ENCODE data around the gene NCAPD3. TPM values are rescaled to one million over a fixed set of nuclear protein-coding genes. Genes with fewer than 3 reads are reported as not detected.

NCAPD3 gene
- total and polyA plus RNA-seq, 2 donors (not counting 1 experiment from before 2014, with no cell fraction given): 12.9 to 32.2 TPM

DNA sequence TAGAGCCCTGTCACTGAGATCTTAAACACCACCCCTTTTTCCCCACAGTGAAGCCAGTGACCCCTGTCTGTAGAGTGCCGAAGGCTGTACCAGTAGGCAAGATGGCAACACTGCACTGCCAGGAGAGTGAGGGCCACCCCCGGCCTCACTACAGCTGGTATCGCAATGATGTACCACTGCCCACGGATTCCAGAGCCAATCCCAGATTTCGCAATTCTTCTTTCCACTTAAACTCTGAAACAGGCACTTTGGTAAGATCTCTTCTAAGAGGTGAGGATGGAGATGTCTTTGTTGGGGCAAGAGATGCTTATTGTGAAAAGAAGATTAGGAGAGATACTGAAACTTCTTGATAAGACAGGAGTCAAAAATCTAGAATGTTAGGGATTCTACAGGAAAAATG is 79.0 kb downstream of the NCAPD3 start:
- peaks cover 0 to 22% of the 10 kb centered on the region in 2 experiments for H3K36me3 ChIP-seq (replicated peaks in 1 of 2; ENCODE audit: control extremely low read depth in 1 of 2, control insufficient read depth in 1 of 2, extremely low read depth in 1 of 2, insufficient read depth in 2 of 2, low read length in 1 of 2)
- H4K20me1 ChIP-seq (ENCODE audit: control insufficient read depth, insufficient read depth, low read length, poor library complexity, severe bottlenecking): no peaks in the 10 kb centered on the region
- Mint-ChIP-seq H3K4me3 (no peak overlapping the region), H3K9me3 (ENCODE audit: insufficient read depth) (no peaks in the 10 kb centered on the region), H3K27ac (no peak overlapping the region), H3K27me3 (no peaks in the 10 kb centered on the region), H3K4me1 (no peaks in the 10 kb centered on the region)
- no peaks in the 10 kb centered on the region for H3K4me1 ChIP-seq (ENCODE audit: control insufficient read depth in 2 of 2, insufficient read depth in 2 of 2, low read length in 2 of 2)
- intact Hi-C loops (cut with micrococcal nuclease): no loop called here
- 100% methylated on average over 4 of the region's 5 CpGs for WGBS (ENCODE audit: insufficient coverage)
- DNase-seq: no peak
- ChIA-PET POLR2A (no interaction called here), CTCF (interaction anchor here (1.5 kb wide), 1 partner anchor 94 kb away, joined by 4 read pairs; no protein-coding TSS in a partner anchor)
- H3K4me3 ChIP-seq (ENCODE audit: control extremely low read depth in 1 of 5, extremely low read depth in 1 of 5, insufficient read depth in 1 of 5, low read depth in 2 of 5, low read length in 4 of 5): no peak overlapping the region
- no peak overlapping the region for H3K4me2 ChIP-seq (replicated peaks; ENCODE audit: low read depth, low read length, poor library complexity, severe bottlenecking)
- no peak for ATAC-seq (ENCODE audit: low read depth)
- H3K27me3 ChIP-seq (replicated peaks in 1 of 4; ENCODE audit: control extremely low read depth in 1 of 4, control insufficient read depth in 3 of 4, insufficient read depth in 4 of 4, low read length in 3 of 4): no peaks in the 10 kb centered on the region
- H3K9me3 ChIP-seq (ENCODE audit: control extremely low read depth in 1 of 3, control insufficient read depth in 2 of 3, insufficient read depth in 1 of 3, low read length in 2 of 3): no peaks in the 10 kb centered on the region
- no peak for TF ChIP-seq EZH2 (IDR thresholded peaks at IDR 0.05; ENCODE audit: borderline replicate concordance, insufficient read depth, low read depth, low read length, poor library complexity, severe bottlenecking)
- TF ChIP-seq, protein P1, sequence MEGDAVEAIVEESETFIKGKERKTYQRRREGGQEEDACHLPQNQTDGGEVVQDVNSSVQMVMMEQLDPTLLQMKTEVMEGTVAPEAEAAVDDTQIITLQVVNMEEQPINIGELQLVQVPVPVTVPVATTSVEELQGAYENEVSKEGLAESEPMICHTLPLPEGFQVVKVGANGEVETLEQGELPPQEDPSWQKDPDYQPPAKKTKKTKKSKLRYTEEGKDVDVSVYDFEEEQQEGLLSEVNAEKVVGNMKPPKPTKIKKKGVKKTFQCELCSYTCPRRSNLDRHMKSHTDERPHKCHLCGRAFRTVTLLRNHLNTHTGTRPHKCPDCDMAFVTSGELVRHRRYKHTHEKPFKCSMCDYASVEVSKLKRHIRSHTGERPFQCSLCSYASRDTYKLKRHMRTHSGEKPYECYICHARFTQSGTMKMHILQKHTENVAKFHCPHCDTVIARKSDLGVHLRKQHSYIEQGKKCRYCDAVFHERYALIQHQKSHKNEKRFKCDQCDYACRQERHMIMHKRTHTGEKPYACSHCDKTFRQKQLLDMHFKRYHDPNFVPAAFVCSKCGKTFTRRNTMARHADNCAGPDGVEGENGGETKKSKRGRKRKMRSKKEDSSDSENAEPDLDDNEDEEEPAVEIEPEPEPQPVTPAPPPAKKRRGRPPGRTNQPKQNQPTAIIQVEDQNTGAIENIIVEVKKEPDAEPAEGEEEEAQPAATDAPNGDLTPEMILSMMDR (IDR thresholded peaks at IDR 0.05): no peak
- no peak overlapping the region for H2AFZ ChIP-seq (ENCODE audit: insufficient read depth, low read depth, low read length, poor library complexity, severe bottlenecking)
- H3K79me2 ChIP-seq (ENCODE audit: control insufficient read depth, insufficient read depth, low read length): no peaks in the 10 kb centered on the region
- no peak overlapping the region for H3K27ac ChIP-seq (ENCODE audit: low read length in 2 of 2)
- no peak overlapping the region for H3K9ac ChIP-seq (ENCODE audit: low read length)

DNA sequence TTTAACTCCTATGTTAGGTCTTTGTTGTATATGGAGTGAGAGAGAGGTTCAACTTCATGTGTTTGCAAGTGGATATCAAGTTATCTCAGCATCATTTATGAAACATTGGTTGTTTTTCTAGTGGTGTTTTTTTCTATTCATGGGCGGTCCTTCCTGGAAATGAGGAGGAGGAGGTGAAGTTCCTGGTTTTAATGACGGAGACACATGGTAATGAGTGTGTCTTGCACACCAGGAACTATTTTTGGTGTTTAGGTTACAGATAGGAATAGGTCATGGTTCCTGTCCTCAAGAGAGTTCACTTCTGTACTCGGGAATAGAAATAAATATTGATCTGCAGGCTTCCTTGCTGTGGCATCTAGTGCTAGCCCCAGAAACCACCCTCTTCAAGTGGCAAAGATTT is 80.0 kb downstream of the NCAPD3 start:
- no peak overlapping the region for H3K4me2 ChIP-seq (replicated peaks; ENCODE audit: low read depth, low read length, poor library complexity, severe bottlenecking)
- no peaks in the 10 kb centered on the region for H3K4me1 ChIP-seq (ENCODE audit: control insufficient read depth in 2 of 2, insufficient read depth in 2 of 2, low read length in 2 of 2)
- no peak for DNase-seq
- H3K36me3 ChIP-seq (replicated peaks in 1 of 2; ENCODE audit: control extremely low read depth in 1 of 2, control insufficient read depth in 1 of 2, extremely low read depth in 1 of 2, insufficient read depth in 2 of 2, low read length in 1 of 2): peaks cover 0 to 13% of the 10 kb centered on the region in 2 experiments
- ChIA-PET POLR2A (no interaction called here), CTCF (interaction anchor here (1.5 kb wide), 1 partner anchor 93 kb away, joined by 4 read pairs; no protein-coding TSS in a partner anchor)
- H2AFZ ChIP-seq (ENCODE audit: insufficient read depth, low read depth, low read length, poor library complexity, severe bottlenecking): no peak overlapping the region
- no peak overlapping the region for H3K4me3 ChIP-seq (ENCODE audit: control extremely low read depth in 1 of 5, extremely low read depth in 1 of 5, insufficient read depth in 1 of 5, low read depth in 2 of 5, low read length in 4 of 5)
- intact Hi-C loops (cut with micrococcal nuclease): no loop called here
- Mint-ChIP-seq H3K9me3 (ENCODE audit: insufficient read depth) (no peaks in the 10 kb centered on the region), H3K27me3 (no peaks in the 10 kb centered on the region), H3K4me3 (no peak overlapping the region), H3K27ac (no peak overlapping the region), H3K4me1 (no peaks in the 10 kb centered on the region)
- no peaks in the 10 kb centered on the region for H3K79me2 ChIP-seq (ENCODE audit: control insufficient read depth, insufficient read depth, low read length)
- H3K9ac ChIP-seq (ENCODE audit: low read length): no peak overlapping the region
- no peak overlapping the region for H3K27ac ChIP-seq (ENCODE audit: low read length in 2 of 2)
- no peaks in the 10 kb centered on the region for H3K9me3 ChIP-seq (ENCODE audit: control extremely low read depth in 1 of 3, control insufficient read depth in 2 of 3, insufficient read depth in 1 of 3, low read length in 2 of 3)
- H3K27me3 ChIP-seq (replicated peaks in 1 of 4; ENCODE audit: control extremely low read depth in 1 of 4, control insufficient read depth in 3 of 4, insufficient read depth in 4 of 4, low read length in 3 of 4): no peaks in the 10 kb centered on the region
- 93% methylated on average over 3 of the region's 3 CpGs for WGBS (ENCODE audit: insufficient coverage)
- TF ChIP-seq, protein P1 (IDR thresholded peaks at IDR 0.05): no peak
- TF ChIP-seq EZH2 (IDR thresholded peaks at IDR 0.05; ENCODE audit: borderline replicate concordance, insufficient read depth, low read depth, low read length, poor library complexity, severe bottlenecking): no peak
- H4K20me1 ChIP-seq (ENCODE audit: control insufficient read depth, insufficient read depth, low read length, poor library complexity, severe bottlenecking): no peaks in the 10 kb centered on the region
- ATAC-seq (ENCODE audit: low read depth): no peak
